Activated T-helper 9 cell treated with anti-CD3 and anti-CD28 coated beads, Interleukin-2, amount 50 U/mL, for 16 hours (primary cell): ENCODE measurements around the gene RAB5IF.
"Not testable (repeated sequence)": the region's sequence is repeated elsewhere in the genome, so short reads cannot be mapped to it uniquely, and the experiment has no call there.

Source experiments
- DNase-seq: peaks from one replicate; pipeline ENCODE4 v3.0.0-alpha.2; 2020; ENCODE audit warnings: low read depth

Gene RAB5IF

DNA sequence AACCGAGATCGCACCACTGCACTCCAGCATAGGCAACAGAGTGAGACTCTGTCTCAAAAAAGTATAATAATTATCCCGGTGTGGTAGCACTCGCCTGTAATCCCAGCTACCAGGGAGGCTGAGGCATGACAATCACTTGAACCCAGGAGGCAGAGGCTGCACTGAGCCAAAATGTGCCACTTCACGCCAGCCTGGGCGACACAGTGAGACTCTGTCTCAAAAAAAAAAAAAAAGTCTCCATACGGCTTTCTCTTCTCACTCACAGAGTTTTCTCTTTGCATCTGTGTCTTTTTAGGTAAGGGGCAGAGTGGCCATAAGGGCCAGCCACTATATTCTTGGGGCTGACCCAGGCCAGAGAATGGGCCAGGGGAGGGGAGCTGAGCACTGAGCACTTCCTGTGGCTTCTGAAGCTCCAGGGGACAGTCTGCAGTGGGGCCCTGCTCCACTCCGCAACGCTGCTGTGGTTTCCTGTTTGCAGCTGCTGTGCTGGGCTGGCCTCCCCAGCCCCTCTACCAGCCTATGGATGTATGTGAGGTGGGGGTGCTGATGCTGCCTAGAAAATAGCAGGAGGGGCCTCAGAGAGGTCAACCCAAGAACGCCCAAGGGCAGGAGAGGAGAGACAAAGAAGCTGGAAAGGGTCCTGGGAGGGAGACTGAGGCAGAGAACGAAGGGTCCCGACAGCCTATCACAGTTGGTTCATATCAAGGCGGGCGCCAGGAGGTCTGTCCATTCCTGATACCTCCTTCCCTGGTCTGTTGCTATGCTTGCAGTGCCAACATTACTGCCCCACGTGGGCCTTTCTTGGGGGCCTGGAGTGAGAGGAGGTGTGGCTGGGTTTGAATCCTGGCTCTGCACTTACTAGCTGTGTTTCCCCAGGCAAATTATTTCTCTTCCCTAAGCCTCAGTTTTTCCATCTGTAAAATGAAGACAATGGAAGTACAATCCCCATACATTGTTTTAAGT, 24.4 kb downstream of the RAB5IF start:
- DNase-seq = peak; percentile 10

GRCh38 chr20:36631646-36632045, 26.1 kb downstream of the RAB5IF start:
- DNase-seq = no peak

- DNase-seq = no peak
Observed at GRCh38 chr20:36632147-36632486, 26.5 kb downstream of the RAB5IF start.

GRCh38 chr20:36632487-36633284, 27.1 kb downstream of the RAB5IF start:
- no peak for DNase-seq

DNA sequence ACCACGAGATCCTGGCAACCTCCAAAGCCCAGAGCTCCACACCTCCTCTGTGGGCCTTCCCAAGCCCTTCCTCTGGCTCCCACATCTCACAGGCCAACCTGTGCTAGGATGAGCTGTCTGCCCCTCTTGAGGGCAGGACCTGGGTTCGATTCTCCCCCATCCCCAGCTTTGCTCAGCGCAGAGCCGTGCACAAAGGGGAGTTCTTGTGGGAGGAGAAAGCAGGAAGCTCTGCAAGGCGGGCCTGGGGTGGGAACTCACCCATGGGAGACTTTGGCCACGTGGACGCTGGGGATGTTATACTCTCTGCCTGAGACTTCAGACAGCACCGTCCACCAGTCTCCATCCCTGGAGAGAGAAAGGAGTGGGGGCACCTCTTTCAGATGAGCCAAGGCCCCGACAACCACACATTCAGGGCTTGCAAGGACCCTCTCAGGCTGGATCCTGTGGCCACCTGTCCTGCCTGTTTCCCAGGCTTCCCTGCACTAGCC, 27.8 kb downstream of the RAB5IF start:
- no peak for DNase-seq

GRCh38 chr20:36634342-36634741, 28.8 kb downstream of the RAB5IF start:
- no peak for DNase-seq

DNA sequence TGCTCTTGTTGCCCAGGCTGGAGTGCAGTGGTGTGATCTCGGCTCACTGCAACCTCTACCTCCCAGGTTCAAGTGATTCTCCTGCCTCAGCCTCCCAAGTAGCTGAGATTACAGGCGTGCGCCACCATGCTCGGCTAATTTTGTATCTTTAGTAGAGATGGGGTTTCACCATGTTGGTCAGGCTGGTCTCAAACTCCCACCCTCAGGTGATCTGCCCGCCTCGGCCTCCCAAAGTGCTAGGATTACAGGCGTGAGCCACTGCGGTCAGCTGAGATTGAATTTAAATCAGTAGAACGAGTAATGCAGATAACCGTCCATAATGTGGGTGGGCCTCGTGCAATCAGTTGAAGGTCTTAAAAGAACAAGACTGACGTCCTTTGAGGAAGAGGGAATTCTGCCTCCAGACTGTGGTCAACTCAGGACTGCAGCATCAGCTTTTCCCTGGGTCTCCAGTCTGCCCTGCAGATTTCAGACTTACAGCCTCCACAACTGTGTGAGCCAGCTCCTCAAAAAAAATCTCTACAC, 33.4 kb downstream of the RAB5IF start:
- DNase-seq = not testable (repeated sequence)

DNA sequence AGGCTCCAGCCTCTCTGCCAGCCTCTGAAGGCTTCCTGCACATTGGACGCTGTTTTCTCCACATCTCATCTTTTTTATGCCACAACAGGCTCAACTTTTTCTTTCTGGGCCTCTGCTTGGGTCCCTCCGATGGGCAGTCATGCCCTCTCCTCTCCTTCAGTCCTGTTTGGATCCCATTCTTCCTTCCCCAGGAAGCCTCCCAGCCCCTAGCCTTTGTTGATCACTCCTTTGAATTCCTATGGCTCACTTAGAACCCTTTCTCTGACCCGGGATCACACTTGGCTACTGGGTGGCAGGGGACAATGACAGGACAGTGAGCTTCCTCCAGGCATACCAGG, 35.9 kb downstream of the RAB5IF start:
- no peak for DNase-seq

GRCh38 chr20:36642136-36642535, 36.6 kb downstream of the RAB5IF start:
- DNase-seq = no peak

GRCh38 chr20:36644032-36644705, 38.6 kb downstream of the RAB5IF start:
- peak; percentile 39 for DNase-seq

DNA sequence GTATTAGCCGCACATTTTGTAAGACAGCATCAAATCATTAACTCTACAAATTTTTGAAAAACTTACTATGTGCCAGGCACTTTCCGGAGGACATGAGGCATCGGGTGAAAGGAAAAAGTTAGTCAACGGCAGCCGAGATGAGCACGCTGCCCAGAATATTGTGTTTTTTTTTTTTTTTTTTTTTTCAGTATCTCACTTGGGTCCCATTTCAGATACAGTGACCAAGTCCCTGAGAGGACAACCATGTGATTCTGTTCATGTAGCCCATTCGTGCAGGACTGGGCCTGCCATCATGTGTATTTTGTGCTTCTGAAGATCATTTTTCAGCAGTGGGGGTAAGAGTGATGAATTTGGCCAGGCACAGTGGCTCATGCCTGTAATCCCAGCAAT, 39.1 kb downstream of the RAB5IF start:
- DNase-seq = peak; percentile 28

DNA sequence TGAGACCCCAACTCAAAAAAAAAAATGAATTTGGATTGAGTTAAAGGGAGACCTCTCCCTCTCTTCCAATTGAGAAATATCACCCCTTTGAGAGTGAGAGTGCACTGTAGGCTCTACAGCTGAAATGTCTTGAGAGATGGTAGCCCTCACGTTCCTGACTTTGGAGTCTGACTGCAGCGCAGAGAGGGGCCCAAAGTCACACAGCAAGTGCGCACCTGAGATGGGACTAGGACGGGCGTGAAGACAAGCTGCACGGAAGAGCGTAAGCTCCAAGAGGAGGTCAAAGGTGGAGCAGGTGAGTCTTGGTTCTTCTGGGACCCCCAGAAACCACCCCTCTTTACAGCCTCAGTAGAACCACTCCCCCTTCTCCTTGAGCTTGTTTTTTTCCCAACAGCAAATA, 39.8 kb downstream of the RAB5IF start:
- no peak for DNase-seq

DNA sequence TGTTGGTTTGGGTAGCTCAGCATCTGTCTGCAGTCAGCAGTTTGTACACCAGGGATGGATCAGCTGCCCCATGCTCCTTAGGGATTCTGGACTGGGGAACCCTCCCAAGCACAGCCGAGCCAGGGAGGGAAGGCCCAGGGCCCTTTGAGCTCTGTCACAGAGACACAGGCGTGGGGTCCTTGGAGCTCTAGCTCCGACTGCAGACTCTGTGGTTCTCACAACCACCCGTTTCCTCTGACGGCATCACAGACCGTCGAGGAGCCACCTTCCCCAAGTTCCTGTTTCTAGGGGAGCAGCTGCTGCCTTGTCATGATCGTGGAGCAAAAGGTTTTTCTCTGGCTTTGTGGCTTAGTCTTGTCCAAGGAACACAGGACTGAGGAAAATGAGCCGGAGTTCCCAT, 40.4 kb downstream of the RAB5IF start, which contains the start of gene SLA2:
TSS of gene SLA2 (minus strand) at position 199 of the 400 bp plus-strand sequence. CDS start 4,861 bp downstream, outside the sequence.
- DNase-seq = peak; percentile 45

DNA sequence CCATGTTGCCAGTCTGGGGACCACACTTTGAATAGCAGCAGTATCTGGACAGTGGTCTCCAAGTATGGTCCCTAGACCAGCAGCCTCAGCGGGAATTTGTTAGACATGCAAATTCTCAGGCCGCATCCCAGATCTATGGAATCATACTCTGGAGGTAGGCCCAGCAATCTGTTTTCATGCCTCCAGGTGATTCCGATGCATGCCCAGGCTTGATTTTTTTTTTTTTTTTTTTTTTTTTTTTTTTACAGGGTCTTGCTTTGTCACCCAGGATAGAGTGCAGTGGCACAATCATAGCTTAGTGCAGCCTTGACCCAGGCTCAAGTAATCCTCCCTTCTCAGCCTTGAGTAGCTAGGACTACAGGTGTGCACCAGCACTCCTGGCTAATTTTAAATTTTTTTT, 41.1 kb downstream of the RAB5IF start:
- DNase-seq = no peak

DNA sequence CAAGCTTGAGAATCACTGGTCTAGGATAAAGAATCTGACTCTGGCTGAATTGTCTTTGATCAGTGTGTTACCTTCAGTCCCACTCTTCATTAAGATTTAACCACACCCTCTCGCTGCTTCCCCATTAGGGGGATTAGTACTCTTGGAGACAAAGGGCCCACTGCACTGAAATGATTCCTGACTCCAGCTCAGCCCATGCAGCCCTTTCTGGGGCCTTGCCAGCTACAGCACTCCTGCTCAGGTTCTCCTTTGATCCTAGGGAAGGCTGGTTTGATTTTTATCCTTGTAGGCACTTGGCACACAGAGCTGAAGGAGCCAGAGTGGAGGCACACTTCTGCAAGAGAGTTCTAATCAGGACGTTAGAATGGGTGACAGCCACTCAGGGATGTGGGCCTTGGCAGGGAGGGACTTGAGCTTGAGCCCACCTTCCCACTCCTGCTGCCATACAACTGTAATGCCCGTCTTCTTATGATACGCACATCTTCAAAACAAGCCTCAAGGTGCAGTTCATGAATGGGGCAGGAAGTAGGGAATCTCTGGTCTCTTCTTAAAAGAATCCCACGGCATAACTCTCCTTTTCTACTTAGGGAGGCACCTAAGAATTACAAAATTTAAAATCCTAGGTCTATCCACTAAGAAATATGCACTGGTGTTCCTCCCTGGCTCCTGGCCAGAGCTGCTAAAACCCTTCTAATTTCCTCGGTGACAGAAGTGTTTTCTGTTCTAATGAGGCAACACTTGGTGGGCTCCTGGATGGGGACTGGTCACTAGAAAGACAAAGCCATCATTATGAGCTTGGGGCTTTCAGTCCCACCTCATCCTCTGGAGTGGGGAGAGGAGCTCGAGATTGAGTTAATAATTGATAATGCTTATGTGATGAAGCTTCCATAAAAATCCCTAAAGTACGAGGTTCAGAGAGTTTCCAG, 41.9 kb downstream of the RAB5IF start:
- no peak for DNase-seq

DNA sequence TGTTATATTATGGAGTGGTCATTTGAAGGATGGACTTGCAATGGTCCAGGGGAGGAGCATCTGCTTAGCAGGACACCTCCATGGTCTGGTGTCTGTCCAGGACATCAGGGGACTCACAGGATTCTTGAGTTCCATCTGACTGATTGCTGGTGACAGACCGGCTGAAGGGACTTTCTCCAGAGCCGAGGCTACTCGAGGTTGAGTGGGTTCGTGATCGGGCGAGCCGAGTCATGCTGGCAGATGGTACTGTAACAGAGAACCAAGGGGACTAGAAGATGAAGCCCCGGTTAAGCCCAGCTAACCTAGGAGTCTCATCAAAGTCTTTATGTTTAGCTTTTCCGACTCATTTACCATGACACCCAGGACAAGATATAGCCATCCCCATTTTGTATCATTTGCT, 47.9 kb downstream of the RAB5IF start:
- no peak for DNase-seq

- DNase-seq = no peak
Observed at GRCh38 chr20:36654506-36654905, 48.9 kb downstream of the RAB5IF start.

DNA sequence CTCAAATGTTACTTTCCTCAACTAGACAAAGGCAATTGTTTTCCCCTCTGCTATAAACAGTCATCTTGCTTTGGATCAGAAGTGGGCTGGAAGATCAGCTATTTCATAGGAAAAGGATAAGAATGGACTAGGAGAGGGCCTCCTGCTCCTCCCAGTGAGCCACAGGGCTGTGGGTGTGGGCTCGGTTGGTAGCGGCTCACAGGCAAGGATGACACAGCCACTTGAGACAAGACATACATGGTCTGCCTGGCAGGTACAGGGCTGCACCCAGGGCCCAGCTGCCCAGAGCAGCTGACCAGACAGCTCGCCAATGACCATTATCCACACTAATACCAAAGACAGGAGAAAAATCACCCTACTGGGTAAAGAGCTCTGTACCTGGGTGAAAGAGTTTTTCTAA, 49.4 kb downstream of the RAB5IF start:
- no peak for DNase-seq

DNA sequence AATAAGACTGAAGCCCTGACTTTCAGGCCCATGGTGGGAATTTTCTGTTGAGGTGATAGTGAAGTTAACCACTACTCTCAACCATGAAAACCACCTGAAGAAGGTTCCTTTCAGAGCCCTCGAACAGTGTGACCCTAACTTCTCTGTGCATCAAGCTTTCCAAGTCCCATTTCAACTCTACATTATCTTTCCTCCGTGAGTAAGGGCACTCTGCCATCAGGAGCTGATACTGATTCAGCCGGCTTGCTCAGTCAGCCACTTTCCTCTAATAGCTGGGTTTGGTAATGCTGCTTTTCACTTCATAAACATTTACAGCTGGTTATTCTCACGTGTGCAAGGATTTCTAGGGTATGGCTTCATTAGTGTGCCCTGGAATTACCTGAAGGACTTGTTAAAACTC, 51.2 kb downstream of the RAB5IF start:
- no peak for DNase-seq

DNA sequence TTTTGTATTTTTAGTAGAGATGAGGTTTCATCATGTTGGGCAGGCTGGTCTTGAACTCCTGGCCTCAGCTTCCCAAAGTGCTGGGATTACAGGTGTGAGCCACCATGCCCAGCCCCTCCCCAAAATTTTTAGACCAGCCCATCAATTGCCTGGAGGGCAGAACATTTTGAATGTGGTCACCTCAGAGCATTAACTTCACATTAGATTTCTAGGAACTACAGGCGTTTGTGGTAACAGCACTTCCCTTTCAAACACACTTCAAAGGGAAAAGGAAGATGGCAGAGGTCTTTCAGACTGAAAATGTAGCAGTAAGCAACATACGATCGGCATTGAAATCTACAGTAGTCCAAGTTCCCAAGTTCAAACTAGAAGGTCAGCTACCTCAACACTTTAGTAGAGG, 52.7 kb downstream of the RAB5IF start:
- no peak for DNase-seq
